ENCODE data around the gene PATL1. TPM values are rescaled to one million over a fixed set of nuclear protein-coding genes. Genes with fewer than 3 reads are reported as not detected.
A peak's percentile ranks its signal among the peaks of the same experiment; 100 is the strongest.

Gene PATL1
- total RNA-seq, 2 donors from 2014 or later, result 72.3 to 88.0 TPM

DNA sequence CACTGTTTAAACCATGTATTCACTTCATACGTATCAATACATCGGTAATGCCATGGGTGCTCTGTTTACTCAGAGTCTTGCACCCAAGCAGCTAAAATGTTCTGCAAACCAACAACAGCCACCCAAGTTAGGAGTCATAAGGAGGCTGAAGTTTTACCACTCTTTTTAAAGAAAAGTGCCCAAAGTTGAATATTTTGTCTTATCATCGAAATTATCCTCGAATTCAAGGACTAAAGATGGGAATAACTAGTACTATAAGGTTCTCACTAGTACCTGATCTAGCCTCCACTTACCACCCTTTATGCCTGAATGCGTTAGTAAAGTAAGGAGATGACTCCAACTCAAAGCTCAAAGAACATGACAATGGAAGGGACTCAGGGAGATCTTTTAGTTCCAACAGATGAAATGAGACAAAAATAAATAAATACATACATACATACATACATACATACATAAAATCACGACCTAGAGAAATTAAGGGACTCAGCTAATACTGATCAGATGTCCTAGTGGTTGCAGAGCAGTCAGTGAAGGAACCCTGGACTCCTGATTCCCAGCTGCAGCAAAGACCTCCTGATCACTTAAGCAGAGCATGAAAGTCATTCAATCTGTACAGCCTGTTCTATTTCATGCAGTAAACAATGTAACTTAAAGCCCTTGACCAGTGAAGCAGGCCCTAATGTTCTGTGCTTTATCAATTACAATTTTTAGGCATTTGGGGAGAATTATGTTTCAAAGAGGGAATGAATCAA is 61.0 kb downstream of the PATL1 start:
- ATAC-seq (no peak), DNase-seq (ENCODE audit: low spot score in 2 of 2) (no peak)
- Mint-ChIP-seq H3K36me3 (peaks cover 16 to 19% of the 10 kb centered on the region in 2 donors), H3K27ac (no peak overlapping the region), H3K9me3 (no peaks in the 10 kb centered on the region)

DNA sequence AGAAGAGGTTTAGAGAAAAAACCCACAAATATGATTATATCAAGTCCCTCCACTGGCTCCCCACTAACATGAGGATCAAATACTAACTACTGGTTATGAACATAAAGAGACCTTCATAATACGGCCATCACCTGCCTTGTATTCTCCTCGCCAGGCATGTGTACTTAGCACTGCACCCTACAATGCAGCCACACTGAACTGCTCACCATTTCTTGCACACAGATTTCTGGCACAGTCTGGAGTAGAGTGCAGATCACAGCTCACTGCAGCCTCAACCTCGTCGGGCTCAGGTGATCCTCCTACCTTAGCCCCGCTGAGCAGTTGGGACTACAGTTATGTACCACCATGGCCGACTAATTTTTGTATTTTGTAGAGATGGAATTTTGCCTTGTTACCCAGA is 66.4 kb downstream of the PATL1 start:
- Mint-ChIP-seq H3K36me3 (peaks cover 13 to 23% of the 10 kb centered on the region in 2 donors), H3K27ac (no peak overlapping the region), H3K9me3 (no peaks in the 10 kb centered on the region)
- no peak for ATAC-seq
- DNase-seq (ENCODE audit: low spot score in 2 of 2), result no peak

DNA sequence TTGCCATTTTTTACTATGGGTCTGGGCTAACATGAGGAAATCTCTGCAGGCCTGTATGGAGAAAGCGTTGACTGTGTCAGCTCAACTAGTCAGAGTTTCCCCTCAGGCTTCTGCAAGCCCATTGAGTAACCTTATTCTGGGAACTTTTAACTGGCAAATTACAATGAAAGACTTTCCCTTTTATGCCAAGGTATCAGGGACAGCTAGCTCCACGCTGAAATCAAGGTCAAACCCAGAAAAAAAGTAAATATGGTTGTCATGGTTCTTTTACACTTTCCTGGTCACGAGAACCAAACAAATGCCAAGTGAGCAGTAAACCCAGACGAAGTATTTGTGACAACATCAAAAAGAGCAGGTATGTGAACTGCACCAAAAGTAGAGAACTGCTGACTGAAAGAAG is 67.0 kb downstream of the PATL1 start:
- DNase-seq (ENCODE audit: low spot score in 2 of 2) (no peak), ATAC-seq (no peak)
- Mint-ChIP-seq H3K27ac (no peak overlapping the region), H3K36me3 (peaks cover 13 to 23% of the 10 kb centered on the region in 2 donors), H3K9me3 (no peaks in the 10 kb centered on the region)

DNA sequence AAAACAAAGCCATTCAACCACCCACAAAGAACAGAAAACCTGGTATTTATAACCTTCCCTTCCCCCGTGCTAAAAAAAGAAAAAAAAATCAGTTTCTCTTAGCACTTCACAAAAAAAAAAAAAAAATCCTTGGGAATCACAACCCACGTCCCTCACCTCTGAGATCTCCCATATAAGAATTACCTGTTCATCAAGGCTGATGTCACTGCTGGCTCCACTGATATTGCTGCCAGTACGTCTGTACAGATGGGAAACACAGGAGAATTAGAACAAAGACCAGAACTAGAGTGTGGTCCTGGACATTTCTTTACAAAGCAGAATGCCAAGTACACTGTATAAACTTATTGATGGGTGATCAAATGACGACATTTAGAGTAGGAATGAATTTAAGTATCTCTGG is 68.2 kb downstream of the PATL1 start:
- DNase-seq (ENCODE audit: low spot score in 2 of 2), result no peak
- no peaks in the 10 kb centered on the region for H3K9me3 Mint-ChIP-seq
- no peak overlapping the region for H3K27ac Mint-ChIP-seq
- peaks cover 6 to 23% of the 10 kb centered on the region in 2 donors for H3K36me3 Mint-ChIP-seq
- no peak for ATAC-seq

DNA sequence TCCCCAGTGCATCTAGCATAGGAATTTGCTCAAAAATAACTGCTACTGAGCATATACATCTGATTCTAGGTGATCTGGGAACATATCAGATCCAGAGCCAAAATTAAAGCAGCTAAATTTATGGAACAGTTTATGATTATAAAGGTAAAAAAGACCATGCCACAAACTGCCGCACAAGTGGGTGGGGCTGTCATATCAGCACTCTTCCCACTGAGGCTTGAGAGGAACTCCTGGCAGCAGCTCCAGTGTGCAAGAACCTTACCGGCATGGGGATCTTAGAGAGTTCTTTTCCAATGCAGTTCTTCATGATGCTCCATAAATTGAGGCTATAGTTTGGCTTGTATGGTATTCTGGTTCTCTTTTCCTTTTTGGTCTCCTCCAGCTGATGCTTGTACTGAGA is 68.6 kb downstream of the PATL1 start:
- Mint-ChIP-seq H3K36me3 (peaks cover 6 to 23% of the 10 kb centered on the region in 2 donors), H3K27ac (no peak overlapping the region), H3K9me3 (no peaks in the 10 kb centered on the region)
- ATAC-seq (no peak), DNase-seq (ENCODE audit: low spot score in 2 of 2) (no peak)

DNA sequence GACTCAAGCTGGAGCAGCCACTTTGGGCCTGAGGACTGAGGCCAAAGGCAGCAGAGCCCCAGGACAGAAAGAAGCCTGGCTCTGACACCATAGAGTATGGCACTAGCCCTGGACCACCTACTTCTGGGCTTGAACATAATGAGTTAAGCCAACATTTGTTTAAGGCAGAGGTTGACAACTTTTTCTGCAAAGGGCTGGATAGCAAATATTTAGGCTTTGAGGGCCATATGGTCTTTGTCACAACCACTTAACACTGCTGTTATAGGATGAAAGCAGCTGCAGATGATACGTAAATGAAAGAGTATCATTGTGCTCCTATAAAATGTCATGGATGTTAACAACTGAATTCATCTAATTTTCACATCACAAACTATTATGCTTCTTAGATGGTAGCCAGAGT is 69.9 kb downstream of the PATL1 start:
- Mint-ChIP-seq H3K36me3 (peaks cover 4 to 28% of the 10 kb centered on the region in 2 donors), H3K27ac (peak overlapping the region in 1 of 2 donors; percentile 50), H3K9me3 (no peaks in the 10 kb centered on the region)
- DNase-seq (ENCODE audit: low spot score in 2 of 2), result no peak
- no peak for ATAC-seq

Other genes starting within 250 kb of the PATL1 start
- gene OR5A2, start 242.6 kb downstream of the PATL1 start, total RNA-seq, result not detected
- gene OR5A1, start 232.6 kb downstream of the PATL1 start, total RNA-seq, result not detected
- gene OR4D6, start 212.1 kb downstream of the PATL1 start, total RNA-seq, result not detected
- not detected for gene OR4D10, start 195.7 kb downstream of the PATL1 start, total RNA-seq
- not detected for gene OR4D11, start 165.5 kb downstream of the PATL1 start, total RNA-seq
- not detected for gene OR4D9, start 157.5 kb downstream of the PATL1 start, total RNA-seq
- 10 to 100 TPM; 40.1 to 50.9 TPM for gene OSBP, start 53.3 kb downstream of the PATL1 start, total RNA-seq
- not detected for gene OR10V1, start 44.8 kb upstream of the PATL1 start, total RNA-seq
- gene STX3, start 86.3 kb upstream of the PATL1 start, total RNA-seq, result 10 to 100 TPM in 1 of 2 donors, 1 to 10 TPM in 1; 6.1 to 10.0 TPM
- 10 to 100 TPM; 67.9 to 94.2 TPM for gene MRPL16, start 141.7 kb upstream of the PATL1 start, total RNA-seq
- not detected for gene CBLIF, start 176.5 kb upstream of the PATL1 start, total RNA-seq
- not detected for gene TCN1, start 197.4 kb upstream of the PATL1 start, total RNA-seq
- gene OOSP3, start 209.7 kb upstream of the PATL1 start, total RNA-seq, result not detected

Measured in activated naive CD4-positive, alpha-beta T cell treated with anti-CD3 and anti-CD28 coated beads, Interleukin-2, amount 50 U/mL, for 72 hours (primary cell).